Activated naive CD8-positive, alpha-beta T cell treated with anti-CD3 and anti-CD28 coated beads, Interleukin-2, amount 50 U/mL, for 24 hours (primary cell): ENCODE data around the gene SLC6A19.

Experiments
- ATAC-seq: fragments of 150-1000 bp; cut with Tn5 transposase; one replicate; pipeline ENCODE4 v1.10.0; 2021
- DNase-seq: peaks from one replicate; pipeline ENCODE4 v3.0.0; 2021
- H3K27ac Mint-ChIP-seq: one replicate; pipeline ENCODE4 v1.8.0; 2021; ENCODE audit warnings: mild to moderate bottlenecking, mixed read lengths
- H3K27me3 Mint-ChIP-seq: one replicate; pipeline ENCODE4 v1.8.0; 2021; ENCODE audit warnings: mixed read lengths
- H3K36me3 Mint-ChIP-seq: one replicate; pipeline ENCODE4 v1.8.0; 2021; ENCODE audit warnings: low read depth, mixed read lengths
- H3K4me1 Mint-ChIP-seq: one replicate; pipeline ENCODE4 v1.8.0; 2021; ENCODE audit warnings: mixed read lengths
- H3K4me3 Mint-ChIP-seq: one replicate; pipeline ENCODE4 v1.8.0; 2021; ENCODE audit warnings: mild to moderate bottlenecking, moderate library complexity, mixed read lengths
- H3K9me3 Mint-ChIP-seq: one replicate; pipeline ENCODE4 v1.8.0; 2021; ENCODE audit warnings: mixed read lengths

SLC6A19 gene

DNA sequence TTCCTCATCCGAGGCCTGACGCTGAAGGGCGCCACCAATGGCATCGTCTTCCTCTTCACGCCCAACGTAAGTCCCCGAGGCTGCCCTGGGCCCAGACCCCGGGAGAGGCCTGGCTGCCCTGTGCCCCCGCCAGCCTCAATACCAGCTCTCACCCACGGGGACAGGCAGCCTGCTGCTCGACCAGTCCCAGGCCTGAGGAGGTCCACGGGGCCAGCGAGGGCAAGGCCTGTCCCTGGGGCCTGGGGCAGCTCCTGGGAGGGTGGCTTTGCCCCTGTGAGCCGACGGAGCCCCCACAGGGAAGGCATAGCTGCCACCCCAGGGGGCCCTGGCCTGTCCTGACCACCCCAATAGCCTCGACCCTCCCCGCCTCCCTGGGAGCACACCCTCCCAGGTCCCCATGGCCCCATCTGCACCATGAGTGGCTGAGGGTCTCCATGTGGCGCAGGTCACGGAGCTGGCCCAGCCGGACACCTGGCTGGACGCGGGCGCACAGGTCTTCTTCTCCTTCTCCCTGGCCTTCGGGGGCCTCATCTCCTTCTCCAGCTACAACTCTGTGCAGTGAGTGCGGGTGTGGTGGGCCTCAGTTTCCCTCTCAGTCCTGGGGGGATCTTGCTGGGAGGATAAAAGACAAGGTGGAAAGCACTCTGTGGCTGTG lies 12.2 kb downstream of the SLC6A19 start:
- H3K36me3 Mint-ChIP-seq, result no peaks in the 10 kb centered on the region
- H3K9me3 Mint-ChIP-seq, result no peaks in the 10 kb centered on the region
- no peaks in the 10 kb centered on the region for H3K27me3 Mint-ChIP-seq
- H3K4me1 Mint-ChIP-seq, result no peaks in the 10 kb centered on the region
- H3K4me3 Mint-ChIP-seq, result no peak overlapping the region
- ATAC-seq, result no peak
- DNase-seq, result no peak
- H3K27ac Mint-ChIP-seq, result no peak overlapping the region

GRCh38 chr5:1214163-1214935 lies 13.0 kb downstream of the SLC6A19 start:
- H3K9me3 Mint-ChIP-seq, result no peaks in the 10 kb centered on the region
- no peaks in the 10 kb centered on the region for H3K27me3 Mint-ChIP-seq
- no peaks in the 10 kb centered on the region for H3K36me3 Mint-ChIP-seq
- DNase-seq, result no peak
- no peak for ATAC-seq
- H3K4me1 Mint-ChIP-seq, result no peaks in the 10 kb centered on the region
- H3K4me3 Mint-ChIP-seq, result no peak overlapping the region
- H3K27ac Mint-ChIP-seq, result no peak overlapping the region

DNA sequence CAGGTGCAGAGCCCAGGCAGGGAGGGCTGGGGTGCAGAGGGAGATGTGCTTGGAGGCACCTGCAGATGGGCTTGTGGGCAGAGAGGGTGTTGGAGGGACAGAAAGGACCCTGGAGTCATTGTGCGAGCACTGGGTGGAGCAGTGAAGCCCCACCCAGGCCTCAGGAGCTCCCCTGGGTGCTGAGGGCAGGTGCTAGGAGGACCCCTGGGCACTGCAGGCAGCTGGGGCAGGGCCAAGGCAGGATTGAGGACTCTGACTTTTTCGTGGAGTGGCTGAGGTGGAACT lies 13.5 kb downstream of the SLC6A19 start:
- Mint-ChIP-seq H3K9me3 (no peaks in the 10 kb centered on the region), H3K27ac (no peak overlapping the region), H3K36me3 (no peaks in the 10 kb centered on the region), H3K4me3 (no peak overlapping the region), H3K27me3 (no peaks in the 10 kb centered on the region), H3K4me1 (no peaks in the 10 kb centered on the region)
- ATAC-seq (no peak), DNase-seq (no peak)

GRCh38 chr5:1215320-1216096 lies 14.1 kb downstream of the SLC6A19 start:
- ATAC-seq (no peak), DNase-seq (no peak)
- no peak overlapping the region for H3K4me3 Mint-ChIP-seq
- H3K27me3 Mint-ChIP-seq, result no peaks in the 10 kb centered on the region
- H3K9me3 Mint-ChIP-seq, result no peaks in the 10 kb centered on the region
- no peaks in the 10 kb centered on the region for H3K36me3 Mint-ChIP-seq
- H3K4me1 Mint-ChIP-seq, result no peaks in the 10 kb centered on the region
- H3K27ac Mint-ChIP-seq, result no peak overlapping the region

- no peak overlapping the region for H3K4me3 Mint-ChIP-seq
- ATAC-seq, result no peak
- no peaks in the 10 kb centered on the region for H3K36me3 Mint-ChIP-seq
Observed at GRCh38 chr5:1216211-1216917, 15.0 kb downstream of the SLC6A19 start.

DNA sequence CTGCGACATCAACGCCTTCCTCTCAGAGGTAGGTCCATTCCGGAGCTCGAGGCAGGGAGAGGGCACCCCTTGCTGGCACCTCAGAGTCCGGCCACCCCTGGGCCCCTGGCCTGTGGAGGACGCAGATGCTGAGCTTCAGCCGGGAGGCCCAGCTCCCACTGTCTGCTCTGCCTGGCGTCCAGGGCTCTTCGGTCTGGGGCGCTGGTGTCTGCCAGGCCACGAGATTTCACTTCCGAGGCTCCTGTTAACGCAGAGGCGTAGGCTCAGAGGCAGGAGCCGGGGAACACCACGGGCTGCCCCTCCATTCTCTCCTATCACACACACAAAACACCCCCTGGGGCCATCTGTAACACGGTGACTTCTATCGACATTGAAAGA lies 15.5 kb downstream of the SLC6A19 start:
- Mint-ChIP-seq H3K27ac (no peak overlapping the region), H3K9me3 (no peaks in the 10 kb centered on the region), H3K36me3 (no peaks in the 10 kb centered on the region), H3K27me3 (no peaks in the 10 kb centered on the region), H3K4me1 (no peaks in the 10 kb centered on the region), H3K4me3 (no peak overlapping the region)
- no peak for DNase-seq
- ATAC-seq, result no peak

More at GRCh38 chr5:1216211-1216917, 15.0 kb downstream of the SLC6A19 start:
- no peak for DNase-seq
- Mint-ChIP-seq H3K9me3 (no peaks in the 10 kb centered on the region), H3K27ac (no peak overlapping the region), H3K4me1 (no peaks in the 10 kb centered on the region), H3K27me3 (no peaks in the 10 kb centered on the region)

GRCh38 chr5:1217596-1218206 lies 16.3 kb downstream of the SLC6A19 start:
- no peak for DNase-seq
- Mint-ChIP-seq H3K9me3 (no peaks in the 10 kb centered on the region), H3K27ac (no peak overlapping the region), H3K27me3 (no peaks in the 10 kb centered on the region), H3K36me3 (no peaks in the 10 kb centered on the region), H3K4me3 (no peak overlapping the region), H3K4me1 (no peaks in the 10 kb centered on the region)
- no peak for ATAC-seq

- Mint-ChIP-seq H3K4me1 (no peaks in the 10 kb centered on the region), H3K27me3 (no peaks in the 10 kb centered on the region), H3K36me3 (no peaks in the 10 kb centered on the region), H3K9me3 (no peaks in the 10 kb centered on the region), H3K27ac (no peak overlapping the region), H3K4me3 (no peak overlapping the region)
- ATAC-seq (no peak), DNase-seq (no peak)
Observed at GRCh38 chr5:1218351-1219080, 17.1 kb downstream of the SLC6A19 start.

DNA sequence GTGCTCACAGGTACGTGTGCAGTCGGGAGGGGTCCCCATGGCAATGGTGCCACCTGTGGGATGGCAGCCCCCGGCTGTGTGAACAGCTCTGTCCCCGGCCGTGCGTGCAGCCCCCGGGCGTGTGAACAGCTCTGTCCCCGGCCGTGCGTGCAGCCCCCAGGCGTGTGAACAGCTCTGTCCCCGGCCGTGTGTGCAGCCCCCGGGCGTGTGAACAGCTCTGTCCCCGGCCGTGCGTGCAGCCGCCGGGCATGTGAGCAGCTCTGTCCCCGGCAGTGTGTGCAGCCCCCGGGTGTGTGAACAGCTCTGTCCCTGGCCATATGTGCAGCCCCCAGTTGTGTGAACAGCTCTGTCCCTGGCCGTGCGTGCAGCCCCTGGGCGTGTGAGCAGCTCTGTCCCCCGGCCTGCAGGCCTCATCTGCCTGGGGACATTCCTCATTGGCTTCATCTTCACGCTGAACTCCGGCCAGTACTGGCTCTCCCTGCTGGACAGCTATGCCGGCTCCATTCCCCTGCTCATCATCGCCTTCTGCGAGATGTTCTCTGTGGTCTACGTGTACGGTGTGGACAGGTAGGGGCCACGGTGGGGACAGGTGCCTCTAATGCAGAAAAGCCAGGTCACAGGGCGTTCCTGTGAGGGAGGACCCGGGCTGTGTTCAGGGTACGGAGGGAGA lies 17.8 kb downstream of the SLC6A19 start:
- H3K4me1 Mint-ChIP-seq, result no peaks in the 10 kb centered on the region
- no peak for DNase-seq
- H3K27me3 Mint-ChIP-seq, result no peaks in the 10 kb centered on the region
- no peaks in the 10 kb centered on the region for H3K36me3 Mint-ChIP-seq
- no peak overlapping the region for H3K27ac Mint-ChIP-seq
- no peak for ATAC-seq
- H3K4me3 Mint-ChIP-seq, result no peak overlapping the region
- no peaks in the 10 kb centered on the region for H3K9me3 Mint-ChIP-seq

DNA sequence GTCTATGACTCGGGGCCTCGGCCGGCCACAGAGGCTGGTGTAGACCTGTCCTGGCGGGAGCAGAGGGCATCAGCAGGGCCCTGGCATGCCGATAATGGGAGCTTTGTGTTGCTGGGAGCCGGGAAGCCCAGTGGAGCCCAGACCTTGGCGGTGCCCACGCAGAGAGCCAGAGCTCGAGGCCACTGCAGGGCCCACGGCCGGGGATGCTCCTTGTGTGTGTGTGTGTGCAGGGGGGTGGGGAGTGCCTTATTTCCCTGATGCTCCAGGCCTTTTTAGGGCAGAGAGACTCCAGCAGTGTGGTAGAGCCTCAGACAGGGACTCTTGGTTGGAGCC lies 18.3 kb downstream of the SLC6A19 start:
- H3K4me1 Mint-ChIP-seq, result no peaks in the 10 kb centered on the region
- H3K9me3 Mint-ChIP-seq, result no peaks in the 10 kb centered on the region
- DNase-seq, result no peak
- no peaks in the 10 kb centered on the region for H3K27me3 Mint-ChIP-seq
- H3K27ac Mint-ChIP-seq, result no peak overlapping the region
- H3K36me3 Mint-ChIP-seq, result no peaks in the 10 kb centered on the region
- no peak for ATAC-seq
- no peak overlapping the region for H3K4me3 Mint-ChIP-seq

GRCh38 chr5:1220351-1220750 lies 19.0 kb downstream of the SLC6A19 start:
- Mint-ChIP-seq H3K4me3 (no peak overlapping the region), H3K9me3 (no peaks in the 10 kb centered on the region), H3K27me3 (no peaks in the 10 kb centered on the region), H3K36me3 (no peaks in the 10 kb centered on the region), H3K27ac (no peak overlapping the region), H3K4me1 (no peaks in the 10 kb centered on the region)
- ATAC-seq, result no peak
- DNase-seq, result no peak

DNA sequence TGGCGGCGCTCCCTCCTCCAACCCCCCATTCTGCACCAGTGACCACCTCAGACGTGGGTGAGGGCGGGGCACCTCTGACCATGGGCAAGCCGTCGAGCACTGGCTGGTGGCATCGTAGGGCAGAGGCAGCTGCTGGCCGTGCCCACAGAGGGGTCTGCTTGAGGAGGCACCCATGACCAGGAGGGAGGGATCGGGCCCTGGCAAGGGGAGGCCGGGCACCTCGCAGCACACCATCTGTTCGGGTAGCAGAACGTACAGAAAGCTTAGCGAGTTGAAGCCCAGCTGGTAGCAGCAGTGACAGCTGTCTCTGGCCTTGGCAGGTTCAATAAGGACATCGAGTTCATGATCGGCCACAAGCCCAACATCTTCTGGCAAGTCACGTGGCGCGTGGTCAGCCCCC lies 19.4 kb downstream of the SLC6A19 start:
- no peaks in the 10 kb centered on the region for H3K27me3 Mint-ChIP-seq
- no peaks in the 10 kb centered on the region for H3K9me3 Mint-ChIP-seq
- DNase-seq (no peak), ATAC-seq (no peak)
- H3K4me3 Mint-ChIP-seq, result no peak overlapping the region
- H3K36me3 Mint-ChIP-seq, result no peaks in the 10 kb centered on the region
- H3K4me1 Mint-ChIP-seq, result no peaks in the 10 kb centered on the region
- no peak overlapping the region for H3K27ac Mint-ChIP-seq

DNA sequence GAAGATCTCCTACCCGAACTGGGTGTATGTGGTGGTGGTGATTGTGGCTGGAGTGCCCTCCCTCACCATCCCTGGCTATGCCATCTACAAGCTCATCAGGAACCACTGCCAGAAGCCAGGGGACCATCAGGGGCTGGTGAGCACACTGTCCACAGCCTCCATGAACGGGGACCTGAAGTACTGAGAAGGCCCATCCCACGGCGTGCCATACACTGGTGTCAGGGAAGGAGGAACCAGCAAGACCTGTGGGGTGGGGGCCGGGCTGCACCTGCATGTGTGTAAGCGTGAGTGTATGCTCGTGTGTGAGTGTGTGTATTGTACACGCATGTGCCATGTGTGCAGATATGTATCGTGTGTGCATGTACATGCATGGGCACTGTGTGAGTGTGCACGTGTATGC lies 20.3 kb downstream of the SLC6A19 start:
- H3K4me3 Mint-ChIP-seq, result no peak overlapping the region
- no peaks in the 10 kb centered on the region for H3K4me1 Mint-ChIP-seq
- ATAC-seq (no peak), DNase-seq (no peak)
- no peak overlapping the region for H3K27ac Mint-ChIP-seq
- no peaks in the 10 kb centered on the region for H3K27me3 Mint-ChIP-seq
- H3K9me3 Mint-ChIP-seq, result no peaks in the 10 kb centered on the region
- H3K36me3 Mint-ChIP-seq, result no peaks in the 10 kb centered on the region

DNA sequence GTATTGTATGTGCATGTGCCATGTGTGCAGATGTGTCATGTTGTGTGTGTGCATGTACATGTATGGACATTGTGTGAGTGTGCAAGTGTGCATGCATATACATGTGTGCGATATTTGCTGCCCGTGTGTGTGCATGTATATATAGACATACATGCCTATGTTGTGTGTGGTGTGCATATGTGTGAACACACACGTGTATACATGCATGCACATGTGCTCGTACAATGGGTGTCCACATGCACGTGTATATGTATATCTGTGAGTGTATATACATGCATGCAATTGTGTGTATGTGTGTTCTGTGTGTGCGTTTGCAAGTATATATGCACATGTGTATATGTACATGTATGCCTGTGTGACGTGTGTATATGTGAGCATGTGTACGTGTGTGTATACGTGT lies 20.8 kb downstream of the SLC6A19 start:
- ATAC-seq (no peak), DNase-seq (no peak)
- no peak overlapping the region for H3K27ac Mint-ChIP-seq
- no peaks in the 10 kb centered on the region for H3K4me1 Mint-ChIP-seq
- H3K27me3 Mint-ChIP-seq, result no peaks in the 10 kb centered on the region
- H3K4me3 Mint-ChIP-seq, result no peak overlapping the region
- no peaks in the 10 kb centered on the region for H3K36me3 Mint-ChIP-seq
- H3K9me3 Mint-ChIP-seq, result no peaks in the 10 kb centered on the region
